PC-9 (cell line): Measurements from ENCODE around the gene PKD1L1.

ENCODE experiments used
- CTCF ChIP-seq: fragments of 200-600 bp; sonication (generic); conservative IDR thresholded peaks from 2 replicates; pipeline ENCODE4 v1.6.1; 2017; ENCODE audit warnings: mixed run types, antibody characterized with exemption, mild to moderate bottlenecking, moderate library complexity
- EZH2 ChIP-seq: fragments of 200-600 bp; sonication (generic); IDR thresholded peaks from 2 replicates; pipeline ENCODE4 v1.8.0; 2017; ENCODE audit warnings: antibody characterized with exemption, low read depth

- TF ChIP-seq CTCF = no peak
- no peak for TF ChIP-seq EZH2
Measured at GRCh38 chr7:47912332-47912731, 35.9 kb downstream of the PKD1L1 start.
